NCI-H1930 (cell line): ENCODE results near the gene VMAC.
"Not testable (repeated sequence)": the region's sequence is repeated elsewhere in the genome, so short reads cannot be mapped to it uniquely, and the experiment has no call there.

Experiments
- DNase-seq, 2 experiments: peaks; one replicate each; lab custom pipeline; 2025; lab: John Stamatoyannopoulos, UW

Gene VMAC

GRCh38 chr19:5884065-5884811, 20.4 kb upstream of the VMAC start:
- not testable (repeated sequence) for DNase-seq

- no peak for DNase-seq
Observed at GRCh38 chr19:5889288-5889971, 15.2 kb upstream of the VMAC start.

- no peak for DNase-seq
Observed at GRCh38 chr19:5890099-5890498, 14.6 kb upstream of the VMAC start.

- DNase-seq = no peak
Observed at GRCh38 chr19:5891572-5891937, 13.1 kb upstream of the VMAC start.

- DNase-seq = peak in 1 of 2 experiments; percentile 12
Observed at GRCh38 chr19:5891938-5892771, 12.5 kb upstream of the VMAC start.

GRCh38 chr19:5892772-5893275, 11.8 kb upstream of the VMAC start:
- no peak for DNase-seq

GRCh38 chr19:5893296-5893903, 11.3 kb upstream of the VMAC start:
- no peak for DNase-seq

GRCh38 chr19:5893907-5894703, 10.6 kb upstream of the VMAC start:
- no peak for DNase-seq

GRCh38 chr19:5894704-5895349, 9.8 kb upstream of the VMAC start:
- DNase-seq = no peak

- DNase-seq = no peak
Observed at GRCh38 chr19:5895409-5895808, 9.3 kb upstream of the VMAC start.

GRCh38 chr19:5895890-5896289, 8.8 kb upstream of the VMAC start:
- no peak for DNase-seq

- no peak for DNase-seq
Observed at GRCh38 chr19:5896365-5897076, 8.2 kb upstream of the VMAC start.

- no peak for DNase-seq
Observed at GRCh38 chr19:5897189-5897969, 7.3 kb upstream of the VMAC start.

GRCh38 chr19:5899728-5900526, 4.7 kb upstream of the VMAC start:
- DNase-seq = no peak

GRCh38 chr19:5900976-5901375, 3.7 kb upstream of the VMAC start:
- no peak for DNase-seq

GRCh38 chr19:5903056-5903623, 1.5 kb upstream of the VMAC start:
- DNase-seq = no peak

- DNase-seq = peak; percentile 90
Observed at GRCh38 chr19:5903624-5904351, 884 bp upstream of the VMAC start, which contains the start of gene NDUFA11. Gene NDUFA11 (minus strand): TSS chr19:5903790. CDS start chr19:5903708, 82 bp downstream.
